CD4-positive, alpha-beta T cell treated with Interleukin-21 for 1 hour (primary cell): ENCODE results near the gene PICALM.
"Not testable (repeated sequence)": the region's sequence is repeated elsewhere in the genome, so short reads cannot be mapped to it uniquely, and the experiment has no call there.

Experiments
- DNase-seq: peaks from one replicate; pipeline ENCODE4 v3.0.0-alpha.2; 2020

The PICALM gene, protein sequence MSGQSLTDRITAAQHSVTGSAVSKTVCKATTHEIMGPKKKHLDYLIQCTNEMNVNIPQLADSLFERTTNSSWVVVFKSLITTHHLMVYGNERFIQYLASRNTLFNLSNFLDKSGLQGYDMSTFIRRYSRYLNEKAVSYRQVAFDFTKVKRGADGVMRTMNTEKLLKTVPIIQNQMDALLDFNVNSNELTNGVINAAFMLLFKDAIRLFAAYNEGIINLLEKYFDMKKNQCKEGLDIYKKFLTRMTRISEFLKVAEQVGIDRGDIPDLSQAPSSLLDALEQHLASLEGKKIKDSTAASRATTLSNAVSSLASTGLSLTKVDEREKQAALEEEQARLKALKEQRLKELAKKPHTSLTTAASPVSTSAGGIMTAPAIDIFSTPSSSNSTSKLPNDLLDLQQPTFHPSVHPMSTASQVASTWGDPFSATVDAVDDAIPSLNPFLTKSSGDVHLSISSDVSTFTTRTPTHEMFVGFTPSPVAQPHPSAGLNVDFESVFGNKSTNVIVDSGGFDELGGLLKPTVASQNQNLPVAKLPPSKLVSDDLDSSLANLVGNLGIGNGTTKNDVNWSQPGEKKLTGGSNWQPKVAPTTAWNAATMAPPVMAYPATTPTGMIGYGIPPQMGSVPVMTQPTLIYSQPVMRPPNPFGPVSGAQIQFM

DNA sequence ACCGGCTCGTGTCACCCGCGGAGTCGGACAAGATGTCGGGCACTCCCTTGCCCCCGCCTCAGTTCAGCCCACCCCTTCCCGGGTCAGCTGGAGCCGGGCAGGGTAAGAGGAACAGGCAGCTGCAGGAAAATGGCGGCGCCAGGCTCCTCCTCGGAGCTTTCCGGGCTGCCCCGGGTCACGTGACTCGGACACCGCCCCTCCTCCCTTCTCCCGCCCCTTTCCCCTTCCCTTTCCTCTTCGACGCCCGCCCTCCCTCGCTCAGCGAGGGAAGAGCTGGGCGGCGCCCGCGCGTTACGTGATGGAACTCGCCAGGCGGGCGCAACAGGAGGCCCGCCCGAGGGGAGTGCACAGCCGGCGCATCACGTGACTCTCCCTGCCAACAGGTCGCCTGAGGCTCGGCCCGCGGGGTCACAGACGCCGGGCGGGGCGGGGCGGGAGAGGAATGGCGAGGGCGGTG lies at the start of gene PICALM:
TSS of gene PICALM (minus strand) at position 134 of the 457 bp plus-strand sequence. CDS start 304 bp downstream, outside the sequence.
- DNase-seq = peak; percentile 97

DNA sequence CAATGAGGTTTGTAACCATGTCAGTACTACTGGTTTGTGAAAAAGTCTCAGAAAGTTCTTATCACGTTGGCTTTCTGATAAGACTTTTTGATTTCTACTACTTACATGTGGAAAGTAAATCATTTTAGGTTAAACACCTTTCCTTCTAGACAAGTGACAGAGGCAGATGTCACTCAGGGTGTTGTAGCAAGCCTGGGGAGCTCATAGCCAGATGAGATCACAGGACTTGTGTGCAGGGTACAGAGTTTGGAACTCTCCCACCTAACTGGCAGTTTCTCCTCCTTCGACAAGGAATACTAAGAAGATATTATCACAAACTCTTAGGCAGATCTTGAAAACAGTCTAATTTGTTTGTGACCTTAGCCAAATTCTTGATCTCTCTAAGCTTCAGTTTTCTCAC lies 49.4 kb upstream of the PICALM start:
- DNase-seq = no peak

DNA sequence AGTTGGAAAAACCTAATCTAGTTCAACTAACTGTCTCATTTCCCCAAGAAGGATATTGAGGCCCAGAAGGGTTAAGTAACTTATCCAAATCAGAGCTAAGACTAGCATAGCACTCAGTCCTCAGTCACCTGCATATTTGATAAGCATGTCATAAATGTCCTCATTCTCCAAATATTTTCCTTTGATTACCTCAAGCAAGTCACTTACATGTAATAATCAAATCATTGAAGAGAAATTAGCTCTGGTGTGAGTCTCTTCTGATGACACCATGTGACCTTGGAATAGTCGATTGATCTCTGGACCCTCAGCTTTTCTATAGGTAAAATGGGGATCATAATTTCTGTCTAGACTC lies 48.8 kb upstream of the PICALM start:
- no peak for DNase-seq

DNA sequence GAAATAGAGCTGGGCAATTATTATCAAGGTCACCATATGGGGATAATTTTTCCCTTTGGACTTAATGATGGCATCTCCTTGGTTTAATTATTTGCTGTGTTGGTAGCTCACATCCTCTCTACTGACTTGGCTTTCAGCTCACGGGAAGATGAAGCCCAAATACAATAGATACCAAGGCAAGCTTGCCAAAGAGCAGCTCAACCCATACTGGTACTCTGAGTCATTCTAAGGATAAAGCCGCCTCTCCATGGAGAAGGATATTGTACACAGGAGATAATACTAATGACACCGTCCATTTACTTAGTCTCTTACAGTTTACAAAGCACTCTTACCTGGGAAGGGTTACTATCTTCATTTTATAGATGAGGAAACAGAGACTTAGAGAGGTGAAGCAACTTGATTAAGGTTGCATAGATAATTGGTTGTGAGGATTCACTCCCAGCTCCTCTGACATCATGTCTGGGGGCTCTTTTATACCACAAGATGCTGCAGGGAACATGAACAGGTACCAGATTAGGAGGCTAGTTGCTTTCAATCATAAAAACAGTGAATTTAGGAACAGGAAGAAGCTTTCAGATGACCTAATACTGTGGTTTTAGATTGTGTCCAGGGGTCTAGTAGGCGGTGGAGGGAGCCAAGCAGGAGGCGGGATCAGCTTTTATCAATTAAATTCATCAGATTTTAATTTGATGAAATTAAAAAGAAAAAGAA lies 48.3 kb upstream of the PICALM start:
- DNase-seq = no peak

DNA sequence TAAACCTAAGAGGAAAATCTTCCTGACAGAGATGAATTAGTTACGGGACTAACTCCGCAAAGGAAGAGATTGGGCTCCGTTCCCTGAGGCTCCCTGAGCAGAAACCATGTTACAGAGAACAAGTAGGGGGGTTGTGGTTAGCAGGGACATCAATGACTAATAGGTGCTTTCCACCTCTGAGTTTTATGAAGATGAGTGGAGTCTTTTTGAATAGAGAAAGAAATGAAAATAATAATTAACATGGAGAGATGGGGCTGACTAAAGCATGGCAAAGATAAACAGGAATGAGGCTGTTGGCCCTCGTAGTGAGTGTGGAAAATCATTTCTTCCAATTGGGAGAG lies 47.5 kb upstream of the PICALM start:
- peak; percentile 51 for DNase-seq

DNA sequence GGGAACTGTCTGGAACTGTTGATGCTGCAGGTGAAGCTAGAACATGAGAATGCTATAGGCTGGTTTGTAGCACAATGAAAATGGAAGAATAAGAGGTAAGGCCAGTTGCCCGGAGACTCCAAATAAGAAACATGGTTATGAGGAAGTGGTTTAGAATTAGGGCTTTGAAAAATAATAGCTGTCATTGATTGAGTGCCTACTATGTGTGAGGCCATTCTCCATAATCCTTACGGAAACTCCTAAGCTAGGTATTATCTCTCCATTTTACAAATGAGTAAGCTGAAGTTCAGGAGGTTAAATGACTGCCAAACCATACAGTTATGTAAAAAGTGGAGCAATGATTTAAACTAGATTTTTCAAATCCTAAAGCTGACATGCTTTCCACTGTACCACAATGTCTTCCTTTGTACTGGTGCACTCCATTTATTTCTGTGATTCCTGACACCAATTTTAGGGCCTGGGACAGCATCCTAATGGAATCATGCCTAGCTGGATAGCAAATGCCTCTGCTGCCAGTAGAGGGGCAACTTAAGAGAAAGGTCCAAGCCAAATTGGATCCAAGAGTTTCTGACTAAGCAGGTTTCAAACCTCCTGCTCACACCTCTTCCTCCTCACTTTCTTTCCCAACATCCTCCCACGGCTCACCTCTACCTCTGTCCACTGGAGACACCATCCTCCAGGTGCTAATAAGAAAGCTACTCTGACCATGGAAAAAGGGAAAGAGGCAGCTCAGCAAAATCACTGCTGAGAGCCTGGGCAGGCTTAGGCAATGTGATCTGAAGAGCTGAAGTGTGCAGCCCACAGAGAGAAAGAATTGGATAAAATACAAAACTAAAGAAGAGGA lies 46.9 kb upstream of the PICALM start:
- DNase-seq = no peak

DNA sequence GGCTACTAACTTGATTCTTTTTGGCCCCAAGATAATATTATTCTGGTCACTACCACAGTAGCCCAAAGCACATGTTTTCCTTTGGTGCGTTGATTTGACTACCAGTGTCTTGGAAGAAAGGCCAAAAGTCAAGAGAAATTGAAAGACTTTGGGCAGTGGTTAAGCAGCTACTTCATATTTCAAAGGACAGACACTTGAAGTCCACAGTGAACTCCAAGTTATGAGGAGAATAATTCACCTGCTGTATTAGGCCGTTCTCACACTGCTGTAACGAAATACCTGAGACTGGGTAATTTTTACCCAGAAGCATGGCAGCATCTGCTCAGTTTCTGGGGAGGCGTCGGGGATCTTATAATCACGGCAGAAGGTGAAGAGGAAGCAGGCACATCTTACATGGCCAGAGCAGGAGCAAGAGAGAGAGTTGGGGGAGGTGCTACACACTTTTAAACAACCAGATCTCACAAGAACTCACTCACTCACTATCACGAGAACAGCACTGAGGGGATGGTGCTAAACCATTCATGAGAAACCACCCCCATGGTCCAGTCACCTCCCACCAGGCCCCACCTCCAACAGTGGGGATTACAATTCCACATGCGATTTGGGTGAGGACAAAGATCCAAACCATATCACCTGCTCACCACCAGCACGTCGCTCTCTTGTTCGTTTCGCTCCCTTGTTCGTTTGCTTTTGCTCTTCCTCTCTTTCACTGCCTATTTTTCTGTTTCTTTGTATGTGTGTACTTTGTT lies 40.2 kb upstream of the PICALM start:
- no peak for DNase-seq

DNA sequence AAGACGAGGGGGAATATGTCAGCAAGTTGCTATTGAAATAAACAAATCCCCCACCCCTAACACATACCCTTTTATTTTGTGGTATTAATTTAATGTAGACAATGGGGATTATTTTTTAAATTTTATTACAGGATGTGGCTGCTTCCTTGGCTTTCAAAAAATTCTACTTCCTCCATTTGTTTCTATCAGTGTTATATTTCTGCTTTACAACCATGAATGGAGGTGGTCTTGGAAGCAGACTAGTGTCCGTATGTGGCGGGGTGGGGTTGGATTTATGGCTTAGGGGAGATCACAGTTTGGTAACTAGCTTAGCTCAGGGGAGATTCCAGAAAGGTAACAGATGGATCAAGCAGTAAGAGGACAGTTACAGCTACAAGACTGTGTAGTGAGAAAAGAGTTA lies 39.3 kb upstream of the PICALM start:
- no peak for DNase-seq

DNA sequence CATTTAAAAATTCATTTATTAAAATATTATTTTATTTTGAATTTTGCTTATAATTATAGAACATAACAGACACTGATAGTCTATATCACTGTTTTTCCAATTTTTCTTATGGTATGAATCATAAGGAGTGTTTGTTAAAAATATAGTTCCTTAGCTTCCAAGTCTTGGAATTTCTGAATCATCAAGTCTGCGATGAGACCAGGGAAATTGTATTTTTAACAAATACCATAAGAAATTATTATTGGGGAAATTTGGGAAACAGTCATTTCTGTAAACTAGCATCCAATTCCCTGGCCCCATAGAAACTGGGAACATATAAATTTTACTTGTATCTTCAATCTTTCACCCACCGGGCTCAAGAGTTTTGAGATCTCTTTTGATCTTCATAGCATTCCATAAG lies 38.0 kb upstream of the PICALM start:
- no peak for DNase-seq

DNA sequence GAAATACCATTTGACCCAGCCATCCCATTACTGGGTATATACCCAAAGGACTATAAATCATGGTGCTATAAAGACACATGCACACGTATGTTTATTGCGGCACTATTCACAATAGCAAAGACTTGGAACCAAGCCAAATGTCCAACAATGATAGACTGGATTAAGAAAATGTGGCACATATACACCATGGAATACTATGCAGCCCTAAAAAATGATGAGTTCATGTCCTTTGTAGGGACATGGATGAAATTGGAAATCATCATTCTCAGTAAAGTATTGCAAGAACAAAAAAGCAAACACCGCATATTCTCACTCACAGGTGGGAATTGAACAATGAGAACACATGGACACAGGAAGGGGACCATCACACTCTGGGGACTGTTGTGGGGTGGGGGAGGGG lies 37.1 kb upstream of the PICALM start:
- not testable (repeated sequence) for DNase-seq

DNA sequence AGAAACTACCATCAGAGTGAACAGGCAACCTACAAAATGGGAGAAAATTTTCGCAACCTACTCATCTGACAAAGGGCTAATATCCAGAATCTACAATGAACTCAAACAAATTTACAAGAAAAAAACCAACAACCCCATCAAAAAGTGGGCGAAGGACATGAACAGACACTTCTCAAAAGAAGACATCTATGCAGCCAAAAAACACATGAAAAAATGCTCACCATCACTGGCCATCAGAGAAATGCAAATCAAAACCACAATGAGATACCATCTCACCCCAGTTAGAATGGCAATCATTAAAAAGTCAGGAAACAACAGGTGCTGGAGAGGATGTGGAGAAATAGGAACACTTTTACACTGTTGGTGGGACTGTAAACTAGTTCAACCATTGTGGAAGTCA lies 36.7 kb upstream of the PICALM start:
- not testable (repeated sequence) for DNase-seq

DNA sequence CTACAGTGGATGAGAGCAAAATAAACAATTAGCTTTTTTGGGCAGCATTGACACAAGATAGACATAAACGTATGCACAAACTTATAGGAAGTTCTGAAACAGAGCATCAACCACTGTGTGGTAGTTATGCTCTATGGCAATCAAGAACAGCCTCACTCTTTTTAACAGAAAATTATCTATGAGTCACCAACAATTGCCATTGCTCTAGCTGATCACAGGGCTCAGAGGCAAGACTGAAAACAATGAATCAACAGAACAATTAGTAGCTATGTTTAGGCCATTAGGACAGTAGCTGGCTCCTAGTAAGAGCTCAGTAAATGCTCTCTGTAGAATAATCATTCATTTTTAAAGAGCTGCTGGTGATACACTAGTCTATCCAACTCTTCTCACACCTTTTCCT lies 34.9 kb upstream of the PICALM start:
- DNase-seq = no peak

DNA sequence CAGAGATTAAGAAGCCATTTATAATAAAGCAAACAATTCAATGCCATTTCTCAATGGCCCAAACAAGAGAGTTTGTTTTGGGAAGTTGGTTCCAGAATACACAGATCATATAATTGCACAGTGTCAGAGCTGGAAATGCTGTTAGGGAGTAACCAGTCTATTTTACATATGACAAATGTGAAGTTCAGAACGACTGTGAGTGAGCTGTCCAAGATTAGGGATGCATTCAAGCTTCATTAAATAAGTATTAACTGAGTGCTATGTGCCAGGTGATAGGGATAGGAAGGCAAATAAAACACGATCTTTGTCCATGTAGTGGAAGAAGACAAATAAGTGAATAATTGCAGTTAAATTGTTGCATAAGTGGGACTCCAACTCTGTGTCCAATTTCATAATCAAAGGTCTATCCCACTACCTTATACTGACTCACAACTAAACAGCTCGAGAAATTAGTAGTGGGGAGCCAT lies 33.1 kb upstream of the PICALM start:
- DNase-seq = no peak

DNA sequence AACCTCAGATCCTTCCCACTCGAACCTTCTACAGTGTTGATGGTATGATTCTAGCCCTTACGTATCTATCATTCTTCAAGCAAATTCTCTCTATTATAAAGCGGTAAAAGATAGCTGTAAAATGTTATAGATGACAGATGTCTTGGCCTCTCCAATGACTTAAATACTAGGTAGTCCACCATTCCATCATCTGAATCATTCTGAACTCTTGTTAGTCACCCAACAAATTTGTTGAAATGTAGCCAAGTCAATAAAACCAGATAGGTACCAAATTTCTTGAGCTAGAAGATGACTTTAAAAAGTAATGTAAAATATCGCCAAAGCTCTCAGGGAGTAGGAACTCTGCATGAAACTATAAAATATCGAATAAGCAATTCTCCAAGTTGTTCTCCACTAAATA lies 32.6 kb upstream of the PICALM start:
- no peak for DNase-seq

DNA sequence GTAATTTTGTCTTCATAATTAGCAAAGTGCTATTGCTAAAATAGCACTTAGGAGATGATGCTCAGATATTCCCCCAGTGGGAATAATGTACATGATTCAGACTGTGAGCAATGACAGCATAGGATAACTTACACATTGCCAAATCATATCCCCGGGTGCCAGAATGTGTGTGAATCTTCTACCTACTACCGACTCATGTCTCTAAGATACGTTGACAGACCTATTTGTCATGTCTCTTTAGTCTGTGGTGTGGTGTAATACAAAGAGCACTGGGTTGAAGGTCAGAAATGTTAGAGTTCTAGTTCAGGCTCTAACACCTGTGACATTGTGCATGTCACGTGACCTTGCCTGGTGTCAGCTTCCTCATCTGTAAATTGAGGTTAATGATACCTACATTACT lies 31.0 kb upstream of the PICALM start:
- DNase-seq = no peak

DNA sequence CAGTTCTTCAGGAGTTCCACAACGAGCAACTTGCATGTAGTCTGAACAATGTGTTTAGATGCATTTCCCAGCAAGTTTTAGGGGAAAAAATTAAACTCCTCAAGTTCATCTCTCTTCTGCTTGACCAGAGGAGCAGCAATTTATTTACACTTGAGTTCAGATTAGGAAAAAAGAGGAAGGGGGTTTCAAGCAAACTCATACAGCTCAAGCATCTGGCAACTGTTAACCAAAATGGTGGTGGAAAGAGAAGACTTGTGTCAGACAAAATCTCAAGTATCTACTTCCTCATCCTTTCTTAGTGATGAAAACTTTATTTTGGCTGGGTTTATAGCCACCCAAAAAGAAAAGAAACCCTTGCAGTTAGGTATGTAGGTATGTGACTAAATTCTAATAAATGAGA lies 29.1 kb upstream of the PICALM start:
- DNase-seq = no peak

DNA sequence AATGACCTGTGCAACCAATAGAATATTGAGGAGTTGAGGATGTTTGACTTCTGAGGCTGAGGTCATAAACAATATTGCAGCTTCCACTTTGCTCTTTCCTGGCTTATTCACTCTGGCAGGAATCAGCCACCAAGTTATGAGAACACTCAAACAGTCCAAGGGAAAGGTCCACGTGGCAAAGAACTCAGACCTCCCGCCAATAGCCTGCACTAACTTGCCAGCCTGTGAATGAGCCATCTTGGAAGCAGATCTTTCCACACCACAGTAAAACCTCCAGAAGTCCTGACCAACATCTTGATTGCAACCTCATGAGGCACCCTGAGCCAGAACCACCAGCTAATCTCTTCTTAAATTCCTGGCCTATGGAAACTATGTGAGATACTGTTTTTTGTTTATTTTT lies 22.7 kb upstream of the PICALM start:
- no peak for DNase-seq

DNA sequence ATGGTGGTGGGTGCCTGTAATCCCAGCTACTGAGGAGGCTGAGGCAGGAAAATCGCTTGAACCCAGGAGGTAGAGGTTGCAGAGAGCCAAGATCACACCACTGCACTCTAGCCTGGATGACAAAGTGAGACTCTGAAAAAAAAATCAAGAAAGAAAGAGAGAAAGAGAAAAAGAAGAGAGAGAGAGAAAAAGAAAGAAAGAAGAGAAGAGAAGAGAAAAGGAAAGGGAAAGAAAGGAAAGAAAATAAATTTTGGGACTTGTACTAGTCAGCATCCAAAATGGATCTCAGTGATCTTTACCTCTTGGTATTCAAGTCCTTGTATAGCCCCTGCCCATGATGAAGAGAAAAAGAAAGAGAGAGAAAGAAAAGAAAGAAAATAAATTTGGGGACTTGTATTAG lies 22.2 kb upstream of the PICALM start:
- no peak for DNase-seq

DNA sequence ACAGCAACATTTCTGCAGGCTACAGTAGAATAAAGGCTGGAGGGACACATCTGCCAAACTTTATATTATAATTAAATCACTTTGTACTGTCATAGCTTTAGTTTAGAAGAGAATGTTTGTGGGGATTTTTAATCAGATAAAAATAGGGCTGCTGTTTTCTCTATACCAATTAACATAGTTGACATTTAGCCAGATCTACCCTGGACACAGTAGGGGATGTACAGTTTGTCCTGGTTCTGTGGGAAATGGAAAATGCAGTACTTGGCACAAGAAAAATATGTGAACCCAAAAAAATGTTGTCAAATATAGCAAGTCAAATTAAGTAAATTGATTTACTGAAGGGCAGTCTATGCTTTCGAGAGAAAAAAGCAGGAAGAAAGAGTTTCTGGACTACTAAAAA lies 20.8 kb upstream of the PICALM start:
- no peak for DNase-seq

DNA sequence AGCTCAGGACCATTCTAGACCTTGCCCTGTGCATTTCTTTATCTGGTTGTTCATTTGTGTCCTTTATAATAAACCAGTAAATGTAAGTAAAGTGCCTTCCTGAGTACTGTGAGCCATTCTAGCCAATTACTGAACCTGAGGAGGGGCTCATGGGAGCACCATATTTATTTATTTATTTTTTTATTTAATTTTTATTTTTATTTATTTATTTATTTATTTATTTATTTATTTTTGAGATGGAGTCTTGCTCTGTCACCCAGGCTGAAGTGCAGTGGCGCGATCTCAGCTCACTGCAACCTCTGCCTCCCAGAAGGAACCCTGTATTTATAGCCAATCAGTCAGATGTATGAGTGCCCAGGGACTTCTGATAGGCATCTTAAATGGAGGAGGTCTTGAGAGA lies 18.8 kb upstream of the PICALM start:
- DNase-seq = not testable (repeated sequence)

DNA sequence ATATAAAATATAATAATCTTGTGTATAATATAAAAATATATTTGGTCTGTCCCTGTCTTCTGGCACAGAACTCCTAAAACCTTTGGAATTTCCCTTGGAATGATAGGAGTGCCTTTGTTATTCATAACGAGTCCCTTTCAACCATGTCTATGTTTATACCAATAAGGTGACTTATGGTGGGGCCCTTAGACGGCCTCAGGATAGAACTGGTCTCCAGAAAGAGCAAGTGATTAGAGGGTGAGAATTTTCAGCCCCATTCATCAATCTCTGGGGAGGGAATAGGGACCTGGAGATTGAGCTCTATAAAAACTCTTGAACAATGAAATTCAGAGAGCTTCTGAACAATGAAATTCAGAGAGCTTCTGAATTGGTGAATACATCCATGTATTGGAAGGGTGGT lies 18.4 kb upstream of the PICALM start:
- DNase-seq = no peak

DNA sequence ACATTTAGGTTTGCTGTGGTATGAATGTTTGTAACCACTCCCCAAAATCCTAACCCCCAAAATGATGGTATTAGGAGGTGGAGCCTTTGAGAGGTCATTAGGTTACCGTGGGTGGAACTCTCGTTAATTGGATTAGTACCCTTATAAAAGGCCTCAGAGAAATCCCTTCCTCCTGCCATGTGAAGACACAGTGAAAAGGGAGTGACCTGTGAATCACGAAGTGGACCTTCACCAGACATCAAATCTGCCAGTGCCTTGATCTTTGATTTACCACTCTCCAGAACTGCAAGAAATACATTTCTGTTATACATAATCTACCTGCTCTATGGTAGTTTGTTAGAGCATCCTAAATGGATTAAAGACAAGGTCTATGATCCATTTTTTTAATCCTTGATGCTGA lies 12.6 kb upstream of the PICALM start:
- no peak for DNase-seq
